Measurements from ENCODE around the gene CDH11.

- TF ChIP-seq CTCF (IDR thresholded peaks at IDR 0.05 in 4 of 5, conservative IDR thresholded peaks at IDR 0.05 in 1 of 5): no peak
- TF ChIP-seq POLR2A (IDR thresholded peaks at IDR 0.05): no peak
These were observed 174.2 kb downstream of the CDH11 start for GRCh38 chr16:64947651-64948050.

Data from gastrocnemius medialis (tissue), 4 donors.